SK-N-SH (cell line): ENCODE results near the gene RFWD3.

ENCODE experiments used
- EP300 ChIP-seq, 2 experiments: IDR thresholded peaks; 2 replicates each; pipeline versions ENCODE4 v1.4.0 to v1.6.1; 2012; ENCODE audit warnings: borderline replicate concordance in 1 of 2, low read depth in 1 of 2, low read length in 1 of 2
- JUND ChIP-seq: IDR thresholded peaks from 2 replicates; pipeline ENCODE4 v1.4.0; 2012
- TAF1 ChIP-seq: IDR thresholded peaks from 2 replicates; pipeline ENCODE4 v1.6.1; 2012; ENCODE audit warnings: low read depth, mild to moderate bottlenecking, low read length, moderate library complexity, borderline replicate concordance
- TCF12 ChIP-seq: IDR thresholded peaks from 2 replicates; pipeline ENCODE4 v1.4.0; 2012
- TF ChIP-seq, protein P1 (sequence below): fragments of 200-600 bp; sonication (generic); IDR thresholded peaks from 2 replicates; pipeline ENCODE4 v1.6.1; 2017; ENCODE audit warnings: antibody characterized with exemption, mild to moderate bottlenecking, moderate library complexity
- TF ChIP-seq, protein P2 (sequence below): fragments of 150-350 bp; IDR thresholded peaks from 2 replicates; pipeline ENCODE4 v1.6.1; 2017; ENCODE audit warnings: antibody characterized with exemption, low read length, low read depth, borderline replicate concordance
- TF ChIP-seq, protein P3 (sequence below): IDR thresholded peaks from 2 replicates; pipeline ENCODE4 v1.4.0; 2012; ENCODE audit warnings: low read depth
- TF ChIP-seq, protein P4 (sequence below): IDR thresholded peaks from 2 replicates; pipeline ENCODE4 v1.4.0; 2012; ENCODE audit warnings: low read depth, borderline replicate concordance
- TF ChIP-seq, protein P5 (sequence below): IDR thresholded peaks from 2 replicates; pipeline ENCODE4 v1.6.1; 2012; ENCODE audit warnings: mild to moderate bottlenecking, low read depth, low read length, moderate library complexity

DNA sequence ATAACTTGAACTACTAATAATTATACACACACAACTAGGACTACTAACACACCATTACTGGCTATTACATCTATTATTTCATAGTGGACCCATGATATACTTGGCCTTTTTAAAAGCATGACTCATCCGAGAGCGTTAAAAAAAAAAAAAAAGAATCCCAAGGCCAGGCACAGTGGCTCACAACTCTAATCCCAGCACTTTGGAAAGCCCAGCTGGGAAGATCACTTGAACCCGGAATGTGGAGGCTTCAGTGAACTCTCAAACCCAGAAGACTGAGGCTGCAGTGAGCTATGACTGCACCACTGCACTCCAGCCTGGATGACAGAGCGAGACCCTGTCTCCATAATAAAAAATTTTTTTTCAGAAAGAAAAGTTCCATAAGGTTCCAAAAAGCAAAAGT lies 62.8 kb downstream of the RFWD3 start:
- TF ChIP-seq, protein P1, sequence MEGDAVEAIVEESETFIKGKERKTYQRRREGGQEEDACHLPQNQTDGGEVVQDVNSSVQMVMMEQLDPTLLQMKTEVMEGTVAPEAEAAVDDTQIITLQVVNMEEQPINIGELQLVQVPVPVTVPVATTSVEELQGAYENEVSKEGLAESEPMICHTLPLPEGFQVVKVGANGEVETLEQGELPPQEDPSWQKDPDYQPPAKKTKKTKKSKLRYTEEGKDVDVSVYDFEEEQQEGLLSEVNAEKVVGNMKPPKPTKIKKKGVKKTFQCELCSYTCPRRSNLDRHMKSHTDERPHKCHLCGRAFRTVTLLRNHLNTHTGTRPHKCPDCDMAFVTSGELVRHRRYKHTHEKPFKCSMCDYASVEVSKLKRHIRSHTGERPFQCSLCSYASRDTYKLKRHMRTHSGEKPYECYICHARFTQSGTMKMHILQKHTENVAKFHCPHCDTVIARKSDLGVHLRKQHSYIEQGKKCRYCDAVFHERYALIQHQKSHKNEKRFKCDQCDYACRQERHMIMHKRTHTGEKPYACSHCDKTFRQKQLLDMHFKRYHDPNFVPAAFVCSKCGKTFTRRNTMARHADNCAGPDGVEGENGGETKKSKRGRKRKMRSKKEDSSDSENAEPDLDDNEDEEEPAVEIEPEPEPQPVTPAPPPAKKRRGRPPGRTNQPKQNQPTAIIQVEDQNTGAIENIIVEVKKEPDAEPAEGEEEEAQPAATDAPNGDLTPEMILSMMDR = no peak
- TF ChIP-seq, protein P2, sequence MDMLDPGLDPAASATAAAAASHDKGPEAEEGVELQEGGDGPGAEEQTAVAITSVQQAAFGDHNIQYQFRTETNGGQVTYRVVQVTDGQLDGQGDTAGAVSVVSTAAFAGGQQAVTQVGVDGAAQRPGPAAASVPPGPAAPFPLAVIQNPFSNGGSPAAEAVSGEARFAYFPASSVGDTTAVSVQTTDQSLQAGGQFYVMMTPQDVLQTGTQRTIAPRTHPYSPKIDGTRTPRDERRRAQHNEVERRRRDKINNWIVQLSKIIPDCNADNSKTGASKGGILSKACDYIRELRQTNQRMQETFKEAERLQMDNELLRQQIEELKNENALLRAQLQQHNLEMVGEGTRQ = no peak
- no peak for TF ChIP-seq EP300 (IDR thresholded peaks at IDR 0.05; ENCODE audit: borderline replicate concordance in 1 of 2, low read depth in 1 of 2, low read length in 1 of 2)
- TF ChIP-seq, protein P3, sequence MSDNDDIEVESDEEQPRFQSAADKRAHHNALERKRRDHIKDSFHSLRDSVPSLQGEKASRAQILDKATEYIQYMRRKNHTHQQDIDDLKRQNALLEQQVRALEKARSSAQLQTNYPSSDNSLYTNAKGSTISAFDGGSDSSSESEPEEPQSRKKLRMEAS = no peak
- TF ChIP-seq, protein P4, sequence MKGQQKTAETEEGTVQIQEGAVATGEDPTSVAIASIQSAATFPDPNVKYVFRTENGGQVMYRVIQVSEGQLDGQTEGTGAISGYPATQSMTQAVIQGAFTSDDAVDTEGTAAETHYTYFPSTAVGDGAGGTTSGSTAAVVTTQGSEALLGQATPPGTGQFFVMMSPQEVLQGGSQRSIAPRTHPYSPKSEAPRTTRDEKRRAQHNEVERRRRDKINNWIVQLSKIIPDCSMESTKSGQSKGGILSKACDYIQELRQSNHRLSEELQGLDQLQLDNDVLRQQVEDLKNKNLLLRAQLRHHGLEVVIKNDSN = no peak
- no peak for TF ChIP-seq TCF12
- TF ChIP-seq JUND = peak; percentile 62
- TF ChIP-seq TAF1 = no peak
- TF ChIP-seq, protein P5, sequence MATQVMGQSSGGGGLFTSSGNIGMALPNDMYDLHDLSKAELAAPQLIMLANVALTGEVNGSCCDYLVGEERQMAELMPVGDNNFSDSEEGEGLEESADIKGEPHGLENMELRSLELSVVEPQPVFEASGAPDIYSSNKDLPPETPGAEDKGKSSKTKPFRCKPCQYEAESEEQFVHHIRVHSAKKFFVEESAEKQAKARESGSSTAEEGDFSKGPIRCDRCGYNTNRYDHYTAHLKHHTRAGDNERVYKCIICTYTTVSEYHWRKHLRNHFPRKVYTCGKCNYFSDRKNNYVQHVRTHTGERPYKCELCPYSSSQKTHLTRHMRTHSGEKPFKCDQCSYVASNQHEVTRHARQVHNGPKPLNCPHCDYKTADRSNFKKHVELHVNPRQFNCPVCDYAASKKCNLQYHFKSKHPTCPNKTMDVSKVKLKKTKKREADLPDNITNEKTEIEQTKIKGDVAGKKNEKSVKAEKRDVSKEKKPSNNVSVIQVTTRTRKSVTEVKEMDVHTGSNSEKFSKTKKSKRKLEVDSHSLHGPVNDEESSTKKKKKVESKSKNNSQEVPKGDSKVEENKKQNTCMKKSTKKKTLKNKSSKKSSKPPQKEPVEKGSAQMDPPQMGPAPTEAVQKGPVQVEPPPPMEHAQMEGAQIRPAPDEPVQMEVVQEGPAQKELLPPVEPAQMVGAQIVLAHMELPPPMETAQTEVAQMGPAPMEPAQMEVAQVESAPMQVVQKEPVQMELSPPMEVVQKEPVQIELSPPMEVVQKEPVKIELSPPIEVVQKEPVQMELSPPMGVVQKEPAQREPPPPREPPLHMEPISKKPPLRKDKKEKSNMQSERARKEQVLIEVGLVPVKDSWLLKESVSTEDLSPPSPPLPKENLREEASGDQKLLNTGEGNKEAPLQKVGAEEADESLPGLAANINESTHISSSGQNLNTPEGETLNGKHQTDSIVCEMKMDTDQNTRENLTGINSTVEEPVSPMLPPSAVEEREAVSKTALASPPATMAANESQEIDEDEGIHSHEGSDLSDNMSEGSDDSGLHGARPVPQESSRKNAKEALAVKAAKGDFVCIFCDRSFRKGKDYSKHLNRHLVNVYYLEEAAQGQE = no peak
